HG03520 (cell line): Measurements from ENCODE around the gene SFRP2.
A peak's percentile ranks its signal among the peaks of the same experiment; 100 is the strongest.

ENCODE experiments used
- ATAC-seq: cut with Tn5 transposase; IDR thresholded peaks from one replicate; pipeline ENCODE4 v1.9.1; 2021; ENCODE audit warnings: mild to moderate bottlenecking, moderate library complexity; ENCODE audit not compliant: unreplicated experiment

Gene SFRP2

GRCh38 chr4:153798901-153799693 is 10.2 kb upstream of the SFRP2 start:
- no peak for ATAC-seq

- no peak for ATAC-seq
Measured at GRCh38 chr4:153798420-153798819, 9.5 kb upstream of the SFRP2 start.

DNA sequence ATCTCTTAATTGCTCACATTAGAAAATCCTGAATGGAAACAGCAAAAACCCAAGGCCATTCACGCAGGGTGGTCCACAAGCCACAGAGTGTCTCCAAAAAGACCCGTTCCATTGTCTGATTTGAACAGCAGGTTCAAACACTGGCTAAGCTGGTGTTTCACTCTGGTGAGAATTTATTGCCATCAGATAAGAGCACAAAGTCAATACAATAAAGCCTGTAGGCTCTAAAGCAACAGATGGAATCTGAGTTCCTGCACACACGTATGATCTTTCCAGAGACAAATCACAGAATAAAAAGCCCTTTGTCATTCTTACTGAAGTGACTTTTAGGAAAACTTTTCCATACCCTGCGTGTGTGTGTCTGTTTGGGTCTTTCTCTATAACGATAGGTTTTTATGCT is 5.1 kb upstream of the SFRP2 start:
- no peak for ATAC-seq

GRCh38 chr4:153792618-153793247 is 3.9 kb upstream of the SFRP2 start:
- ATAC-seq, result no peak

DNA sequence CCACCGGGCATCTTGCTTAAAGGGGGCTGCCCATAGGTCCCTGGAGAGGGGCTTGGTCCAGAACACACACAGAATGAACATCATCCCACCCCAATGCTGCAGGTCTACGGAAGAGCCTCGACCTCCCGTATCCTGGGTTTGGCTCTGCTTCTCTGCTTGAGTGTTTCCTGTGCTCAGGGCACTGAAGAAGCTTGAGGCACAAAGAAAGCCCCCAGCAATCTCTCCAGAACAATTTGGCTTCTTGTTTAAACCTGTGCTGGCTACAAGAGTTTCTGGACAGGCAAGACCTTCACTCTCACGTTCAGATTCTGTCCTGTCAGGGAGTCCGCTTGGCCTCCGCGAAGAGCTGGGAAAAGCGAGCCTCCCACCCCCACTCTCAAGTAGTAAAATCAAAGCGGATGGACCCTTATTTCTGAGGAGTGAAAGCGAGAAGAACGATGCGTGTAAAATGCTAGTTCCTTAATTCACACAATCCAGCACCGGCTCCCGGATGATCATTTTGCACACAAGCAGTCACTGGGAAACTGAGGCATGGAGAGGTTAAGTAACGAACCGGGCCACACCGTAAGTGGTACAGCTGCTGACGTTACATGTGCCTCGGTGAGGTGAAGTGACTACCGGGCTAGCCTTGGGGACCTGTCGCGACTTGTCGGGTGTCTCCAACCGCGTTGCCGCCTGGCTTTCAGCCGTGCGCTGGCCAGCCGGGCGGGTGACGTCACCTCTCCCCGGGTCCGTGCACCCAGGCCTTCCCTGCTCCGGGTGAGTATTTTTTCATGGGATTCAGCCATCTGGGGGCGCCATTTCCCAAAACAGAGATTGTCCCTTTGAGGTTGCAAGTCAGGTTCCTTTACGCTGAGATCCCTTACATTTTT is 3.1 kb upstream of the SFRP2 start:
- ATAC-seq, result no peak

GRCh38 chr4:153790962-153791551 is 2.2 kb upstream of the SFRP2 start:
- ATAC-seq, result no peak

DNA sequence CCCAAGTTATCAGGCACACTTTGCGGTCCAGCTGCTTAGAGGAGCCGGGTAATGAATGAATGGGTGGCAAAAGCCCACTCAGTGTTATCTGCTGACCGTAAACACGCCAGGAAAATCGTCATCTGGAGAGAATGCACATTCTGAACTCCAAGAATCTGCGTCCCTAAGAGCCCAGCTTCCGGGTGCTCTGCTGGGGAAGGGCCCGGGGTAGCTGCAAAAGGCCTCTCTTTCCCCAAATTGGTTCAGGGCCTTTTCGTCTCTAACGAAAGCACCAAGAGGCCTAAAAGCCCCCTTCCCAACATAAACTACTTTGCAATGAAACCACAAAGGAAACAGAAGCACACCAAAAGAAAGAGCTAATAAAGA is 1.6 kb upstream of the SFRP2 start:
- ATAC-seq, result no peak

- no peak for ATAC-seq
Measured at GRCh38 chr4:153789741-153790499, 1.0 kb upstream of the SFRP2 start.

GRCh38 chr4:153788051-153788412 is 851 bp downstream of the SFRP2 start:
- no peak for ATAC-seq

DNA sequence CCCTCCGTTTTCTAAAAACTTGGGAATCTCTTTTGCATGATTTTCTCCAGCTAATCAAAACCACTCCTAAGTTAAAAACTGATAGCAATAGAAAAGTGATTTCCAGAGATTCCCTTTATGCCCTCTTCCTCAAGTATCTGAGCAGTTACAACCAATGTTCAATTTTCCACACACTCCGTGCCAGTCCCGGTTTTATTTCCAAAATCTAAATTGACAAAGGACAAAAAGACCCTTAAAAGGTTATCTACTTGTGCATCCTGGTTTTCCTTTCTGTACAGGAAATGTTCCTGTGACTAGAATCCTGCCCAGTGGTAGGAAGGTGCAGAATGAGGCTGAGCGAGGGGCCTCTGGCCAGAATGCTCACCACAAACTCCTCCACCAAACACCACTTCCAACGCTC is 1.3 kb downstream of the SFRP2 start:
- no peak for ATAC-seq

GRCh38 chr4:153787061-153787560 is 1.8 kb downstream of the SFRP2 start:
- ATAC-seq, result no peak

GRCh38 chr4:153785910-153786721 is 2.8 kb downstream of the SFRP2 start:
- no peak for ATAC-seq

GRCh38 chr4:153784166-153784699 is 4.7 kb downstream of the SFRP2 start:
- ATAC-seq, result no peak

DNA sequence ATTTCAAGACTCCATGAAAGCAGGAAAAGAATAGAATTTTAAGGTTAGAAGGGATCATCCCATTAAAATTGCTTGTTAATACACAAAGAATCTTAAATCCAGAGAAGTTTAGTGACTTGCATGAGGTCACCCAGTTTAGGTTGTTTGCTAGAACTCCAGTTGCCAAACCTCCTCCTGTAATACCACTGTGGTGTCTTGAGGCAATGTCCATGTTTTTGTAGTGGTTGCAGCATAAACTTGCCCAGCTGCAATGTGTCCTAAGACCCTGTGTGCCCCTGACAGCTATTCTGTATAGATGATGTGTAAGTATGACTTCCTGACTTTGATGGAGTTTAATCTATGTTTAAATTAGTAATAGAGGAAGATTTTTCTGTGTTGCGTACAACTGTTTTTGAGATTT is 6.3 kb downstream of the SFRP2 start:
- ATAC-seq, result no peak

- no peak for ATAC-seq
Measured at GRCh38 chr4:153781717-153782416, 7.0 kb downstream of the SFRP2 start.

DNA sequence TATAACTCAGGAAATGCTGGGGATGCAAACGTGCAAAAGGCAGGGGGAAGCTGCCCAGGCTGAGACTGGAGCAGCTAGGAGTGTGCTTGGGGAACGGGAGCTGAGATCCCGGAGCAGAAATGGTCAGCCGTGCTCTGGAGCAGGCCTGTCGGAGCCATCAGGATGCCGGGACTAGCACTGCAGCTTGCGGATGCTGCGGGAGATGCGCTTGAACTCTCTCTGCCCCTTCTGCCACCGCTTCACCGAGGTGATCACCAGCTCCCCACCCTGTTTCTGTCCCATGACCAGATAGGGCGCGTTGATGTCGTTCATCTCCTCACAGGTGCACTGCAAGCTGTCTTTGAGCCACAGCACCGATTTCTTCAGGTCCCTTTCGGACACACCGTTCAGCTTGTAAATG is 7.6 kb downstream of the SFRP2 start:
- ATAC-seq, result no peak

DNA sequence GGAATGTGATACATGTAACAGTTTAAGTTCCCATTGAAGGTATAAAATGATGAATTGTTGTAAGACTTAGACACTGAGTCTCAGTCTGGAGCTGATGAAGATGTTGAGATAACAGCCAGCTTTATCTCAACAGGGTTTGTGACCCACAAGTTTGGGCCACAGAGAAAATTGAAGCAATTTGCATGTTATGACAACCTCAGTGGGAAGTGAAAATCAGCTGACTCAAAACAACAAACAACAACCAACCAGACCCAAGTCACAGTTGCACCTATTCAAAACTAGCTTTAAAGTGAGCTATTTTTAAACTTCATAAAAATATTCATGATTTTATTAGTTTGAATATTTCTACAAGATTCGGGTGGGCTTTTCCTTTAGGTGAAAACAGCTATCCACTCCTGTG is 8.0 kb downstream of the SFRP2 start:
- ATAC-seq, result peak; percentile 86

- ATAC-seq, result no peak
Measured at GRCh38 chr4:153780221-153780620, 8.7 kb downstream of the SFRP2 start.

DNA sequence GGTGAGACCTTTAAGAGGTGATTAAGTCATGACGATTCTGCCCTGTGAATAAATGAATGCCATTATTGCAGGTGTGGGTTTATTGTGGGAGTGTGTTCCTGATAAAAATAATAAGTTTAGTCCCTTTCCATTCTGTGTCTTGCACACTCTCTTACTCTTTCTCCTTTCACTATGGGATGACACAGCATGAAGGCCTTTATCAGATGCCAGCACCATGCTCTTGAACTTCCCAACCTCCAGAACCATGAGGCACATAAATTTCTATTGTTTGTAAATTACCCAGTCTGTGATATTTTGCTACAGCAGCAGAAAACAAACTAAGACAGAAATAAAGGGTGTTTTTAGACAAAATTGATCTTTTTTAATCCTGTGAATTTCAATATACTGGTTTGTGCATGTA is 10.5 kb downstream of the SFRP2 start:
- no peak for ATAC-seq
